Right lobe of liver (tissue), 6 donors: Measurements from ENCODE around the gene FSTL4. TPM values are rescaled to one million over a fixed set of nuclear protein-coding genes. Genes with fewer than 3 reads are reported as not detected.

ENCODE experiments used
- ATAC-seq, 4 donors: fragments of 200-7000 bp; cut with Tn5 transposase; one replicate each; pipeline ENCODE4 v1.9.1; 2020; ENCODE audit warnings: mild to moderate bottlenecking in 4 of 4, moderate library complexity in 4 of 4
- DNase-seq, 3 donors: peaks; one replicate each; pipeline ENCODE4 v3.0.0-alpha.2; 2020
- H3K27ac ChIP-seq, 3 donors: fragments of 200-600 bp; one replicate each; pipeline ENCODE4 v1.8.0; 2022
- H3K27me3 ChIP-seq, 2 donors: fragments of 200-600 bp; one replicate each; pipeline ENCODE4 v1.8.0; 2022
- H3K36me3 ChIP-seq, 4 donors: fragments of 200-600 bp; sonication (generic) in 1 of 4; one replicate each; pipeline versions ENCODE4 v1.5.1 to v1.8.0; 2017 to 2022; ENCODE audit warnings: control low read depth in 1 of 4
- H3K4me1 ChIP-seq, 4 donors: fragments of 200-600 bp; sonication (generic) in 1 of 4; one replicate each; pipeline versions ENCODE4 v1.5.1 to v1.8.0; 2017 to 2022; ENCODE audit warnings: control low read depth in 1 of 4
- H3K4me3 ChIP-seq, 3 donors: fragments of 200-600 bp; one replicate each; pipeline ENCODE4 v1.8.0; 2022
- H3K9me3 ChIP-seq, 4 donors: fragments of 200-600 bp; sonication (generic) in 1 of 4; one replicate each; pipeline versions ENCODE4 v1.5.1 to v1.8.0; 2017 to 2022; ENCODE audit warnings: control low read depth in 1 of 4
- CTCF ChIP-seq, 4 donors: fragments of 200-600 bp in 3 of 4; fragments of 450-650 bp in 1 of 4; IDR thresholded peaks; one replicate each; pipeline versions ENCODE4 v1.5.1 to v1.8.0; 2016 to 2022; ENCODE audit warnings: antibody characterized with exemption in 4 of 4, mild to moderate bottlenecking in 2 of 4
- POLR2A ChIP-seq: fragments of 450-650 bp; IDR thresholded peaks from one replicate; pipeline ENCODE4 v1.6.1; 2017; ENCODE audit warnings: antibody characterized with exemption, mild to moderate bottlenecking
- WGBS: methylation state at CpG from one replicate; pipeline ENCODE4 v1.1.6; 2018; ENCODE audit warnings: low coverage, low lambda C conversion rate; ENCODE audit not compliant: insufficient coverage; ENCODE audit errors: missing lambda C conversion rate; 5-methylcytosine and 5-hydroxymethylcytosine counted together
- intact Hi-C, 2 donors: fragments of 100-400 bp; cut with DNase I; formaldehyde crosslinking; loops; one replicate each; pipeline versions ENCODE4 v1.11.2 to v1.14.1; 2022
- total RNA-seq, 6 experiments: library from RNA; depleted of rRNA in 2 of 6; stranded (reverse); fragments of >200 nt in 2 of 6; fragmentation: NEBNext Ultra II Directional in 3 of 6; extraction: Animal tissue kit (Norgen Biotek cat#: 25700) in 3 of 6; gene quantifications; one replicate each; pipeline versions ENCODE4 v1.1.0 to v1.2.4, GENCODE V29; 2016 to 2023
- donor health status: DM: no; HTN: yes; CAD: no.
- donor health status: DM: no; HTN: no; CAD: no.
- donor health status: DM: no; HTN: no; CAD: no.
- donor health status: DM: no; HTN: yes; CAD: no.
- donor health status: DM: no; HTN: yes; CAD: no.

The FSTL4 gene
- total RNA-seq, 6 experiments from 2014 or later: 0.62 to 1.3 (median 0.80) TPM; not detected in 3

- TF ChIP-seq POLR2A (no peak), CTCF (IDR thresholded peaks at IDR 0.05) (no peak)
- H3K4me3 ChIP-seq: no peak overlapping the region
- intact Hi-C loops: no loop called here
- H3K9me3 ChIP-seq: no peaks in the 10 kb centered on the region
- H3K27ac ChIP-seq: no peak overlapping the region
- ATAC-seq (no peak), DNase-seq (no peak)
- no peaks in the 10 kb centered on the region for H3K27me3 ChIP-seq
- 88% methylated on average over 5 of the region's 9 CpGs for WGBS
- no peaks in the 10 kb centered on the region for H3K36me3 ChIP-seq
- no peaks in the 10 kb centered on the region for H3K4me1 ChIP-seq
Observed at GRCh38 chr5:133384903-133385302, 227.4 kb downstream of the FSTL4 start.

GRCh38 chr5:133384120-133384855 lies 228.1 kb downstream of the FSTL4 start:
- WGBS: 73% methylated on average over 8 of the region's 12 CpGs
- Histone ChIP-seq H3K9me3 (no peaks in the 10 kb centered on the region), H3K4me3 (no peak overlapping the region)

GRCh38 chr5:133383580-133383939 lies 228.8 kb downstream of the FSTL4 start:
- no peaks in the 10 kb centered on the region for H3K4me1 ChIP-seq
- no peak overlapping the region for H3K27ac ChIP-seq
- H3K9me3 ChIP-seq: no peaks in the 10 kb centered on the region
- intact Hi-C loops: no loop called here
- 69% methylated on average over 7 of the region's 9 CpGs for WGBS
- no peak for ATAC-seq
- no peaks in the 10 kb centered on the region for H3K27me3 ChIP-seq
- H3K4me3 ChIP-seq: no peak overlapping the region
- no peaks in the 10 kb centered on the region for H3K36me3 ChIP-seq
- TF ChIP-seq CTCF (IDR thresholded peaks at IDR 0.05): no peak
- no peak for TF ChIP-seq POLR2A
- DNase-seq: no peak

More at GRCh38 chr5:133384120-133384855, 228.1 kb downstream of the FSTL4 start:
- TF ChIP-seq CTCF (IDR thresholded peaks at IDR 0.05) (no peak), POLR2A (no peak)
- intact Hi-C loops: no loop called here
- no peak overlapping the region for H3K27ac ChIP-seq
- no peaks in the 10 kb centered on the region for H3K36me3 ChIP-seq
- no peak for DNase-seq
- no peak for ATAC-seq
- no peaks in the 10 kb centered on the region for H3K4me1 ChIP-seq
- no peaks in the 10 kb centered on the region for H3K27me3 ChIP-seq

- intact Hi-C loops: no loop called here
- 61% methylated on average over 8 of the region's 8 CpGs for WGBS
- H3K27ac ChIP-seq: no peak overlapping the region
- H3K4me3 ChIP-seq: no peak overlapping the region
- DNase-seq: no peak
- H3K36me3 ChIP-seq: no peaks in the 10 kb centered on the region
- H3K4me1 ChIP-seq: no peaks in the 10 kb centered on the region
- peaks cover 0 to 3% (median 0%) of the 10 kb centered on the region in 4 donors for H3K9me3 ChIP-seq
- TF ChIP-seq POLR2A (no peak), CTCF (IDR thresholded peaks at IDR 0.05) (no peak)
- no peaks in the 10 kb centered on the region for H3K27me3 ChIP-seq
- ATAC-seq: no peak
Observed at GRCh38 chr5:133382661-133383579, 229.4 kb downstream of the FSTL4 start.
